Stimulated activated CD8-positive, alpha-beta memory T cell treated with anti-CD3 and anti-CD28 coated beads, Interleukin-4, amount 100 ng/mL, for 1 hour (primary cell): ENCODE data around the gene ZNF557.

Experiments used
- DNase-seq, 2 donors: peaks; one replicate each; pipeline ENCODE4 v3.0.0-alpha.2; 2020; ENCODE audit warnings: low read depth in 2 of 2, low spot score in 1 of 2

ZNF557 gene

DNA sequence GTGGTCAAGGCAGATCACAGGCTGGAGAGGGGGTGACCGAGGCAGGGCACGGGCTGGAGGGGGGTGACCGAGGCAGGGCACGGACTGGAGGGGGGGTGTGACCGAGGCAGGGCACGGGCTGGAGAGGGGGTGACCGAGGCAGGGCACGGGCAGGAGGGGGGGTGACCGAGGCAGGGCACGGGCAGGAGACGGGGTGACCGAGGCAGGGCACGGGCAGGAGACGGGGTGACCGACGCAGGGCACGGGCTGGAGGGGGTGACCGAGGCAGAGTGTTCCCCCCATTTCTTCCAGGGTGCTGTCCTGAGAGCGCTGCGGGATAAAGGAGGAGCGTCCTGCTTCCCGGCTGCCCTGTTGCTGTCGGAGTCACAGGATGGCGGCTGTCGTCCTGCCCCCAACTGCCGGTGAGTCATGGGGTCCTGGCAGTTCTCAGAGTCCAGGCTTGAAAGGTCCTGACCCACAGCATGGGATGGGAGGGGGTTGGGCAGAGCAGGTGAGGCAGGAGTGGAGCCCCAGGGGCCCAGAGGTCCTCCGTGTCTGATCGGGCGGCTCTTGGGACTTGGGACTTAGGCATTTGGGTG, 5.3 kb downstream of the ZNF557 start:
- DNase-seq, result no peak

DNA sequence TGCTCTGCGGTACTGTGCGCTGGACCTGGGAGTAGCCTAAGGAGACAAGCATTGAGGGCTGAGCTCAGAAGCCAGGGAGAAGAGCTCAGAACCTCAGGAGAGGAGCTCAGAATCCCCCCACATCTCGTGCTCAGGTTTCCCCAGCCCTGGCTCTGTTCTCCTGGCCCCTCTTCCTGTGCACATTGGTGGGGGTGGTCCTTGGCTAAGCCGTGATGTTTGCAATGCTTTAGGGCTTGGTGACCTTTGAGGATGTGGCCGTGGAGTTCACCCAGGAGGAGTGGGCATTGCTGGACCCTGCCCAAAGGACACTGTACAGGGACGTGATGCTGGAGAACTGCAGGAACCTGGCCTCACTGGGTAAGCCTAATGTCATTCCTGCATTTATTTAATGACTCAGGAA, 6.6 kb downstream of the ZNF557 start:
- DNase-seq, result no peak

GRCh38 chr19:7078008-7078407, 8.5 kb downstream of the ZNF557 start:
- DNase-seq, result no peak

DNA sequence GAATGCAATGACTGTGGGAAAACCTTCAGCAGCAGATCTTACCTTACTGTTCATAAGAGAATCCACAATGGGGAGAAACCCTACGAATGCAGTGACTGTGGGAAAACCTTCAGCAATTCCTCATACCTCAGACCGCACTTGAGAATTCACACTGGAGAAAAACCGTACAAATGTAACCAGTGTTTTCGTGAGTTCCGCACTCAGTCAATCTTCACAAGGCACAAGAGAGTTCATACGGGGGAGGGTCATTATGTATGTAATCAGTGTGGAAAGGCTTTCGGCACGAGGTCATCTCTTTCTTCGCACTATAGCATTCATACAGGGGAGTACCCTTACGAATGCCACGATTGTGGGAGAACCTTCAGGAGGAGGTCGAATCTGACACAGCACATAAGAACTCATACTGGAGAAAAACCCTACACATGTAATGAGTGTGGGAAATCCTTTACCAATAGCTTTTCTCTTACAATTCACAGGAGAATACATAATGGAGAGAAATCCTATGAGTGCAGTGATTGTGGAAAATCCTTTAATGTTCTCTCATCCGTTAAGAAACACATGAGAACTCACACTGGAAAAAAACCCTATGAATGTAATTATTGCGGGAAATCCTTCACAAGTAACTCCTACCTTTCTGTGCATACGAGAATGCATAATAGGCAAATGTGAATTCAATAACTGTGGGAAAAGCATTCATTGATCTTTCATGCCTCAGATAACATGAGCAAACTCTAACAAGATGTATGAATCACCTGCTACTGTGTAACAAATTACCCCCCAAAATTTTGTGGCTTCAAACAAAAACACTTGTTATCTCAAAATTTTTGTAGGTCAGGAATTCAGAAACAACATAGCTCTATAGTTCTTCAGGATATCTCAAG, 13.8 kb downstream of the ZNF557 start:
- no peak for DNase-seq

DNA sequence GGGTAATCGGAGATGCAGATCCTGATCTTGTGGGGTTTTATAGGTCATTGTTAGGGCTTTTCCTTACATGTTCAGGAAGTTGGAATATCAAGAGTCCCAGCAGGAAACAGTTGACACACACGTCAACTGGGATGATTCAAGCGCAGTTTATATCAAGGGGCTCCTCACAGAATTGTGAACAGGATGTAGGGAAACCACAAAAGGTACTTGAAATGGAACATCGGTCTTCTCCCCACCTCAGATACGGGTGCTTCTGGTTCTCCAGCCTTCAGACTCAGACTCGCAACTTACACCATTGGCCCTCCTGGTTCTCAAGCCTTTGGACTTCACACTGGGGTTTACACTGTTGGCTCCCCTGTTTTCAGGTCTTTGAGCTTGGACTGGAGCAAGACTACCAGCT, 19.5 kb downstream of the ZNF557 start:
- no peak for DNase-seq

DNA sequence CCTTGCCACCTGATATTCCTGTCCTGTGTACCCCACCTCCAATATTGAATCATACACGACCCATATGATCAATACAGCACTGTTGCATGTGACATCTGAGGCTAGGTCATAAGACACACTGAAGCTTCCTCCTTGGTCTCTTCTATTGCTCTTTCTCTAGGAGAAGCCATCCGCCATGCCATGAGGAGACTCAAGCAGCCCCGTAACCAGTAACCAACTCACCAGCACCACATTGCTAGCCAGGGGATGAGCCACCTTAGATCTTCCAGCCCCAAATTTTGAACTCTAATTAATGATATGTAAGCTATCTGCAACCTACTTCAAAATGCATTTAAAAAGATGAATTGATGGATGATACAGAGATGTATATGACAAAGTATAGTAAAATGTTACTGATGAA, 28.6 kb downstream of the ZNF557 start:
- no peak for DNase-seq

- DNase-seq, result peak; percentile 62 to 72
Observed at GRCh38 chr19:7098701-7099596, 29.4 kb downstream of the ZNF557 start.

- DNase-seq, result no peak
Observed at GRCh38 chr19:7099597-7099921, 30.1 kb downstream of the ZNF557 start.

DNA sequence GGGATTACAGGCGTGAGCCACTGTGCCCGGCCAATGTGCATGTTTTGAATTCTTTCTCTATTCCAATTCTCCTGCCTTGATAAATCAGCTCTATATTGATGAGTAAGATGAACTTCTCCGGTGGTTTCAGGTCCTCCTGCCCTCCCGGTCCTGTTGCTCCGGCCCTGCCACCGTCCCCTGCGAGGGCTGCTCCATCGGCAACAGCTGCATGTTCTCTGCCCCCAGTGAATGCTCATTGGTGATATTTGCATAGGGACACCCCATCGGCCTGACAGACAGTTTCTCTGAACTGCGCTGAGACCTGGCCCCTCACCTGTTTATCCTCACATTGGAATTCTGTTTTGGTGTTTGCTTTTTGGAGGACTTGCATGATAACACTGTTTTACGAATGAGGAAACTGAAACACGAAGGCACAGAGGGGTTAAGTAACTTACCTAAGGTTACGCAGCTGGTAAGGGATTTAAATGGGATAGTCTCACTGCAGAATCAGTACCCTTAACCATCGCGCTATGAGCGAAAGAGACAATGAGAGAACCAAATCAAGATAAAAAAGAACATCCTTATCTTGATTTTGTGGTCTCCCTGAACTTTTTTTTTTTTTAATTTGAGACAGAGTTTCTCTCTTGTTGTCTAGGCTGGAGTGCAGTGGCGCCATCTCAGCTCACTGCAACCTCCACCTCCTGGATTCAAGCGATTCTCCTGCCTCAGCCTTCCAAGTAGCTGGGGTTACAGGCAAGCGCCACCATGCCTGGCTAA, 32.2 kb downstream of the ZNF557 start:
- DNase-seq, result no peak

GRCh38 chr19:7104747-7105447, 35.4 kb downstream of the ZNF557 start:
- no peak for DNase-seq

- no peak for DNase-seq
Observed at GRCh38 chr19:7106711-7107657, 37.5 kb downstream of the ZNF557 start.

DNA sequence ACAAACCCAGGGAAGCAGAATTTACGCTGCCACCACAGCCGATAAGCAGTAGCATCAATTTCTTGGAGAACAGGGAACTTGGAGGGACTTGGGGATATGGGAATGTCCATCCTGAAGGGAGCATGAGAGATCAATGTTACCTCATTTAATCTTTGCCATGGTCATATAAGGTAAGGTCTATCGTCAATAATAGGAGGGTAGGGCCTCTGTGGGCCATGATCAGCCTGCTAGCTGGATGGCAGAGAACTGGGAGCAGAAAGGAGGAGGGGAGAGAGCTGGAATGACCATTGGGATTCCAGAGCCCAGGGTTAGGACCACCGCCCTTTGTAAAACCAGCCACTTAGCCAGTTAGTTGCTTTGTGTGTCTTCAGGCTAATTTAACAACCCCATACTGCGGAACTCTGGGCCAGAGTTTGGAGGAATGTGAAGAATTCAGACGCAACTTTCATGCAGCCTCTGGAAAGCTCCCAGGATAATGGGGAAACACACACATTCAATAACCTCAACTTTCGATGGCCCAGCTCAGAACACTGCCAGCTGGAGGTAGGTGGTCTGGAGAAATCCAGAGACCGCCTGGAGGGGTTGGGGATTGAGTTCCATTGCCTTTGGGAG, 40.3 kb downstream of the ZNF557 start:
- DNase-seq, result no peak

- no peak for DNase-seq
Observed at GRCh38 chr19:7112675-7113074, 43.2 kb downstream of the ZNF557 start.

- DNase-seq, result no peak
Observed at GRCh38 chr19:7113233-7113632, 43.7 kb downstream of the ZNF557 start.

DNA sequence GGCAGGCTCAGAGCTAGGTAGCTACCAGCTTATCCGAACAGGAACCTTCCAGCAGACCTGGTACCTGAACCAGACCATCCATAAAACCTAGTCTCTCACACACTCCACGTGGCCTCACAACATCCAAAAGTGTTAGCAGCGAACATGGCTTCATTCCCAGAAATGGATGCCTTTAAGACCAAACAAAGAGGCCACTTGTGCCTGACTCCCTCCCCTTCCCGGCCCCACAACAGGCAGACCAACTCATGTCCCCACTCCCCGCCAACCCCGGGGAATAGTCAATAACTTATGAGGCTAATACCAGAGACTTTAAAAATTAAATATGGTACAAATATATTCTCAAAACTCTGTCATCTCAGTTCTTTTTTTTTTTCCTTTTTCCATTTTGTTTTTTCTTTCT, 46.2 kb downstream of the ZNF557 start:
- DNase-seq, result no peak

DNA sequence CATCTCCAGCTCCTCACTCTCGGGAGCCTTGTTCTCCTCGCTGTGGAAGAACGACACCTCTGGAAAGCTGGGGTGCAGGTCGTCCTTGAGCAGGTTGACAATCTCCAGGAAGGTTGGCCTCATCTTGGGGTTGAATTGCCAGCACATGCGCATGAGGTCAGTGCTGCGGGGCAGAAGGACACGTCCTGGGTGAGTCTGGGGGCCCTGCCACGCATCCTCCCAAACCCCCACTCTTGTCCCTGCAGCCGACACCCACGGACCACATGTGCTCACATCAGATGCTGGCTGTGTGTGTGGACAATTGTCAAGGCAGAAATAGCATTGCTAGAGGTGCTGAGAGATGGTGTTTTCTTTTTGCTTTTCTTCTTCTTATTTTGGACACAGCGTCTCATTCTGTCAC, 47.7 kb downstream of the ZNF557 start:
- DNase-seq, result no peak

- no peak for DNase-seq
Observed at GRCh38 chr19:7119582-7119981, 50.1 kb downstream of the ZNF557 start.

GRCh38 chr19:7120499-7120898, 51.0 kb downstream of the ZNF557 start:
- no peak for DNase-seq

- no peak for DNase-seq
Observed at GRCh38 chr19:7122701-7123100, 53.2 kb downstream of the ZNF557 start.
